GM18519 (cell line): Measurements from ENCODE around the gene EVL.
"Not testable (repeated sequence)": the region's sequence is repeated elsewhere in the genome, so short reads cannot be mapped to it uniquely, and the experiment has no call there.

Source experiments
- ATAC-seq: cut with Tn5 transposase; IDR thresholded peaks from one replicate; pipeline ENCODE4 v1.9.1; 2021; ENCODE audit warnings: mild to moderate bottlenecking, moderate library complexity; ENCODE audit not compliant: unreplicated experiment, low FRiP score

Gene EVL

GRCh38 chr14:100157548-100158232, 92.5 kb downstream of the EVL start:
- ATAC-seq: not testable (repeated sequence)

- no peak for ATAC-seq
Observed at GRCh38 chr14:100158566-100159093, 93.4 kb downstream of the EVL start.

GRCh38 chr14:100159094-100159864, 94.1 kb downstream of the EVL start, which contains the start of gene DEGS2:
Gene DEGS2, minus strand, starts transcription at chr14:100159645. Its CDS starts 58 bp downstream, at chr14:100159587.
- ATAC-seq: no peak

- no peak for ATAC-seq
Observed at GRCh38 chr14:100159865-100160533, 94.8 kb downstream of the EVL start.

- ATAC-seq: no peak
Observed at GRCh38 chr14:100160534-100160916, 95.3 kb downstream of the EVL start.

GRCh38 chr14:100165376-100165775, 100.2 kb downstream of the EVL start:
- no peak for ATAC-seq

GRCh38 chr14:100165831-100166440, 100.7 kb downstream of the EVL start:
- ATAC-seq: no peak

- ATAC-seq: no peak
Observed at GRCh38 chr14:100168506-100168905, 103.3 kb downstream of the EVL start.

- no peak for ATAC-seq
Observed at GRCh38 chr14:100170880-100171279, 105.7 kb downstream of the EVL start.

- no peak for ATAC-seq
Observed at GRCh38 chr14:100172811-100173210, 107.6 kb downstream of the EVL start.

GRCh38 chr14:100173353-100173752, 108.1 kb downstream of the EVL start:
- no peak for ATAC-seq

GRCh38 chr14:100176811-100177327, 111.6 kb downstream of the EVL start:
- ATAC-seq: no peak

GRCh38 chr14:100178691-100179090, 113.5 kb downstream of the EVL start:
- no peak for ATAC-seq

GRCh38 chr14:100180671-100181070, 115.4 kb downstream of the EVL start:
- not testable (repeated sequence) for ATAC-seq

GRCh38 chr14:100181876-100182551, 116.8 kb downstream of the EVL start:
- ATAC-seq: not testable (repeated sequence)

GRCh38 chr14:100187247-100187833, 122.1 kb downstream of the EVL start:
- no peak for ATAC-seq

- ATAC-seq: no peak
Observed at GRCh38 chr14:100188392-100189030, 123.3 kb downstream of the EVL start.

GRCh38 chr14:100190126-100190525, 124.9 kb downstream of the EVL start:
- no peak for ATAC-seq
